HG03039 (cell line): Measurements from ENCODE around the gene ZBTB42.

ENCODE experiments used
- ATAC-seq: cut with Tn5 transposase; IDR thresholded peaks from one replicate; pipeline ENCODE4 v1.9.1; 2021; ENCODE audit warnings: mild to moderate bottlenecking, moderate library complexity; ENCODE audit not compliant: unreplicated experiment

The ZBTB42 gene

GRCh38 chr14:104800771-104801519 lies at the start of gene ZBTB42:
ZBTB42 (plus strand) TSS chr14:104801101; CDS start chr14:104801198, 97 bp downstream.
- ATAC-seq, result no peak

- no peak for ATAC-seq
These were observed 49.1 kb upstream of the ZBTB42 start for GRCh38 chr14:104751539-104752422.

GRCh38 chr14:104752423-104752734 lies 48.5 kb upstream of the ZBTB42 start:
- no peak for ATAC-seq

GRCh38 chr14:104752735-104753527 lies 48.0 kb upstream of the ZBTB42 start, which contains the start of gene SIVA1:
SIVA1 (plus strand) TSS chr14:104753147; CDS start chr14:104753202, 55 bp downstream.
- peak; percentile 85 for ATAC-seq

- no peak for ATAC-seq
These were observed 47.2 kb upstream of the ZBTB42 start for GRCh38 chr14:104753528-104754212.

- no peak for ATAC-seq
These were observed 46.6 kb upstream of the ZBTB42 start for GRCh38 chr14:104754213-104754851.

- no peak for ATAC-seq
These were observed 45.3 kb upstream of the ZBTB42 start for GRCh38 chr14:104755621-104756020.

GRCh38 chr14:104756477-104757237 lies 44.2 kb upstream of the ZBTB42 start:
- ATAC-seq, result no peak

GRCh38 chr14:104757238-104757585 lies 43.7 kb upstream of the ZBTB42 start:
- ATAC-seq, result no peak

GRCh38 chr14:104757681-104758392 lies 43.1 kb upstream of the ZBTB42 start:
- ATAC-seq, result no peak

- no peak for ATAC-seq
These were observed 41.6 kb upstream of the ZBTB42 start for GRCh38 chr14:104758981-104759969.

GRCh38 chr14:104765517-104765916 lies 35.4 kb upstream of the ZBTB42 start:
- ATAC-seq, result no peak

- ATAC-seq, result no peak
These were observed 34.5 kb upstream of the ZBTB42 start for GRCh38 chr14:104766256-104766862.

- no peak for ATAC-seq
These were observed 33.9 kb upstream of the ZBTB42 start for GRCh38 chr14:104766863-104767633.

- no peak for ATAC-seq
These were observed 33.3 kb upstream of the ZBTB42 start for GRCh38 chr14:104767634-104767918.

GRCh38 chr14:104768437-104769323 lies 32.2 kb upstream of the ZBTB42 start:
- ATAC-seq, result peak; percentile 51
